ENCODE results near the gene POGZ. TPM values are rescaled to one million over a fixed set of nuclear protein-coding genes. Genes with fewer than 3 reads are reported as not detected.

Gene POGZ
- total RNA-seq, 6 experiments from 2014 or later = 34.9 to 40.3 (median 37.9) TPM

GRCh38 chr1:151502859-151503780 is 43.8 kb upstream of the POGZ start:
- peaks cover 6% of the 10 kb centered on the region for H3K4me1 Mint-ChIP-seq (ENCODE audit: low read depth)
- no peak overlapping the region for H3K27ac Mint-ChIP-seq
- H3K27me3 Mint-ChIP-seq (ENCODE audit: insufficient read depth) = peaks cover 31% of the 10 kb centered on the region

GRCh38 chr1:151502035-151502700 is 42.9 kb upstream of the POGZ start:
- Mint-ChIP-seq H3K27ac (no peak overlapping the region), H3K4me1 (ENCODE audit: low read depth) (peaks cover 6% of the 10 kb centered on the region), H3K9me3 (no peaks in the 10 kb centered on the region), H3K4me3 (no peak overlapping the region), H3K27me3 (ENCODE audit: insufficient read depth) (peaks cover 30% of the 10 kb centered on the region), H3K36me3 (ENCODE audit: low read depth) (no peaks in the 10 kb centered on the region)
- DNase-seq = no peak
- TF ChIP-seq, protein P1, sequence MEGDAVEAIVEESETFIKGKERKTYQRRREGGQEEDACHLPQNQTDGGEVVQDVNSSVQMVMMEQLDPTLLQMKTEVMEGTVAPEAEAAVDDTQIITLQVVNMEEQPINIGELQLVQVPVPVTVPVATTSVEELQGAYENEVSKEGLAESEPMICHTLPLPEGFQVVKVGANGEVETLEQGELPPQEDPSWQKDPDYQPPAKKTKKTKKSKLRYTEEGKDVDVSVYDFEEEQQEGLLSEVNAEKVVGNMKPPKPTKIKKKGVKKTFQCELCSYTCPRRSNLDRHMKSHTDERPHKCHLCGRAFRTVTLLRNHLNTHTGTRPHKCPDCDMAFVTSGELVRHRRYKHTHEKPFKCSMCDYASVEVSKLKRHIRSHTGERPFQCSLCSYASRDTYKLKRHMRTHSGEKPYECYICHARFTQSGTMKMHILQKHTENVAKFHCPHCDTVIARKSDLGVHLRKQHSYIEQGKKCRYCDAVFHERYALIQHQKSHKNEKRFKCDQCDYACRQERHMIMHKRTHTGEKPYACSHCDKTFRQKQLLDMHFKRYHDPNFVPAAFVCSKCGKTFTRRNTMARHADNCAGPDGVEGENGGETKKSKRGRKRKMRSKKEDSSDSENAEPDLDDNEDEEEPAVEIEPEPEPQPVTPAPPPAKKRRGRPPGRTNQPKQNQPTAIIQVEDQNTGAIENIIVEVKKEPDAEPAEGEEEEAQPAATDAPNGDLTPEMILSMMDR (IDR thresholded peaks at IDR 0.05) = no peak

More at GRCh38 chr1:151502859-151503780, 43.8 kb upstream of the POGZ start:
- no peaks in the 10 kb centered on the region for H3K36me3 Mint-ChIP-seq (ENCODE audit: low read depth)
- DNase-seq = no peak
- H3K9me3 Mint-ChIP-seq = no peaks in the 10 kb centered on the region
- no peak overlapping the region for H3K4me3 Mint-ChIP-seq
- TF ChIP-seq, protein P1 (IDR thresholded peaks at IDR 0.05) = no peak

DNA sequence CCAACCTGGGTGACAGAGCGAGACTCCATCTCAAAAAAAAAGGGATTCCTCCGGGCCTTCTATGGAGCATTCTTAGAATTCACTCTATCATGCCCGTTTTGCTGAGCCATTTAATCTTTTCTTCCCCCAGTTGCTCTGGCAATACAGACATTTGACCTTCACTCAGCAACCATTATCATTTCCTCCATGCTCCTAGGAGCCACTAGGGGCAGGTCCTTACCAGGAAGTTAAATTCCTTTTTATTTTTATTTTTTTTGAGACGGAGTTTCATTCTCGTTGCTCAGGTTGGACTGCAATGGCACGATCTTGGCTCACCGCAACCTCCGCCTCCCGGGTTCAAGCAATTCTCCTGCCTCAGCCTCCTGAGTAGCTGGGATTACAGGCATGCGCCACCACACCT is 42.2 kb upstream of the POGZ start:
- no peaks in the 10 kb centered on the region for H3K9me3 Mint-ChIP-seq
- H3K36me3 Mint-ChIP-seq (ENCODE audit: low read depth) = no peaks in the 10 kb centered on the region
- peaks cover 6% of the 10 kb centered on the region for H3K4me1 Mint-ChIP-seq (ENCODE audit: low read depth)
- DNase-seq = no peak
- H3K27me3 Mint-ChIP-seq (ENCODE audit: insufficient read depth) = peaks cover 27% of the 10 kb centered on the region
- TF ChIP-seq, protein P1 (IDR thresholded peaks at IDR 0.05) = peak; percentile 39
- no peak overlapping the region for H3K4me3 Mint-ChIP-seq
- no peak overlapping the region for H3K27ac Mint-ChIP-seq

DNA sequence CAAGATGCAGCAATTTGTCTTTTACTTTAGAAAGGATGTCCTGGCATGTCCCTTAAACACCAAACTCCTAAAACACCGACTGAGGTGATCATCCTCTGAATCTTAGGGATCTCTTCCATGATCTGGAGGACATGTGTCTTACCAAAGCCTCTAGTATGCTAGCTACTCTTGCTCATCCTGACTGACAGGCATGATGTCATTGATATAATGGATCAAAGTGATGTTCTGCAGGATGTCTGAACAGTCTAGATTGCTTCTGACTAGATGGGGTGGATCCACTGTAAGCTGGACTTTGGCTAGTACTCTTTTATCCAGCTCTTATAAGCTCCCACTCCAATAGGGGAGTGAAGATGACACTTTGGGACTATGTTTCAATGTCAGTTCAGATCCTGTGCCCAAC is 40.6 kb upstream of the POGZ start:
- no peak for DNase-seq
- H3K27me3 Mint-ChIP-seq (ENCODE audit: insufficient read depth) = peaks cover 22% of the 10 kb centered on the region
- TF ChIP-seq, protein P1 (IDR thresholded peaks at IDR 0.05) = no peak
- H3K27ac Mint-ChIP-seq = no peak overlapping the region
- no peak overlapping the region for H3K4me3 Mint-ChIP-seq
- H3K36me3 Mint-ChIP-seq (ENCODE audit: low read depth) = no peaks in the 10 kb centered on the region
- peaks cover 16% of the 10 kb centered on the region for H3K4me1 Mint-ChIP-seq (ENCODE audit: low read depth)
- no peaks in the 10 kb centered on the region for H3K9me3 Mint-ChIP-seq

DNA sequence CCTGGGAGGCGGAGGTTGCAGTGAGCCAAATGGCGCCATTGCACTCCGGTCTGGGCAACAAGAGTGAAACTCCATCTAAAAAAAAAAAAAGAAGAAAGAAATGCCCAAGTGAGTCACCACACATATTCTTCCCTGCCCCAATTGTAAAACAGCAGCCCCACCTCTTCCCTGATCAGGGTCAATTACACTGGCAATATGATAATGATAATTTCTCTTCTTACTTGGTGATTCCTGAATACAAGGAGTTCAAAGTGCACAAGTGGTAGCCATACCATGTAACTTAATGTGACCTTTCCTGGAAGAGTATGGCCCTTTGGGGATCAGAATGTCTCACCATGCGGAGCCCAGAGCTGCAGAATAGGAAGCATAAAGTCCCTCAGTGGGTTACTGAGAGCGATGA is 40.1 kb upstream of the POGZ start:
- H3K4me3 Mint-ChIP-seq = no peak overlapping the region
- peaks cover 21% of the 10 kb centered on the region for H3K27me3 Mint-ChIP-seq (ENCODE audit: insufficient read depth)
- no peak for DNase-seq
- no peaks in the 10 kb centered on the region for H3K36me3 Mint-ChIP-seq (ENCODE audit: low read depth)
- peaks cover 19% of the 10 kb centered on the region for H3K4me1 Mint-ChIP-seq (ENCODE audit: low read depth)
- TF ChIP-seq, protein P1 (IDR thresholded peaks at IDR 0.05) = no peak
- H3K27ac Mint-ChIP-seq = no peak overlapping the region
- H3K9me3 Mint-ChIP-seq = no peaks in the 10 kb centered on the region

Measured in HFFc6 (cell line).